22Rv1 (cell line): ENCODE data around the gene PDGFRB.

Experiments used
- CTCF ChIP-seq: fragments of 450-650 bp; IDR thresholded peaks from 2 replicates; pipeline ENCODE4 v1.5.1; 2017; ENCODE audit warnings: mild to moderate bottlenecking
- ZFX ChIP-seq: fragments of 450-650 bp; IDR thresholded peaks from 2 replicates; pipeline ENCODE4 v1.6.1; 2017; ENCODE audit warnings: antibody characterized with exemption, borderline replicate concordance

- no peak for TF ChIP-seq CTCF
- no peak for TF ChIP-seq ZFX
Observed at GRCh38 chr5:150139334-150139733, 16.3 kb downstream of the PDGFRB start.
